HCEC 1CT (cell line): ENCODE results near the gene PDZD2.
"Not testable (repeated sequence)": the region's sequence is repeated elsewhere in the genome, so short reads cannot be mapped to it uniquely, and the experiment has no call there.

Experiments
- DNase-seq: peaks from one replicate; pipeline ENCODE4 v3.0.0-alpha.2; 2017

PDZD2 gene

GRCh38 chr5:31639481-31640411, 815 bp downstream of the PDZD2 start:
- DNase-seq: no peak

GRCh38 chr5:31640573-31640972, 1.6 kb downstream of the PDZD2 start:
- DNase-seq: no peak

- DNase-seq: no peak
Observed at GRCh38 chr5:31641059-31641458, 2.1 kb downstream of the PDZD2 start.

- DNase-seq: no peak
Observed at GRCh38 chr5:31641575-31641974, 2.6 kb downstream of the PDZD2 start.

DNA sequence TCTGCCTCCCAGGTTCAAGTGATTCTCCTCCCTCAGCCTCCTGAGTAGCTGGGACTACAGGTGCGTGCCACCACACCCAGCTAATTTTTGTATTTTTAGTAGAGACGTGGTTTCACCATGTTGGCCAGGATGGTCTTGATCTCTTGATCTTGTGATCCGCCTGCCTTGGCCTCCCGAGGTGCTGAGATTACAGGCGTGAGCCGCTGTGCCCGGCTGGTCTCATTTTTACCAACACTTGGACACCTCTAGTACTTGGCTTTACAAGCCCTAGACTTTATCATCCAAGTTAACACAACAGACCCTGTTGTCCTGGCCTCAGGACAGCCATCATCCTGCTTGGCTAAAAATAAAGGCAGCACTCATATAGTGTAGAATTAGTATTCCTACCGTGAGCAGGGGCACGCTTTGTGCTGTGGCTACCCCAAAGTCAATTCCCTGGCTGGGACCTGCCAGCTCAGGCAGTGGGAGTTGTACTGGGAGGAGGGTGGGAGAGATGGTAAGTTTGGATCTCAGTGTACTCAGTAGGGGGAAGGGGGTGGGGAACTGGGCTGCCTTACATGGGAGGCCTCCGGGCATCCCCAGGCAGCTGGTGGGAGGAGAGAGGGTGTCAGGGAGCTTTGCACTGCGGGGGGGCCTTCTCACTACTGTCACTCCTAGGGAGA, 6.6 kb downstream of the PDZD2 start:
- no peak for DNase-seq

- DNase-seq: no peak
Observed at GRCh38 chr5:31648326-31648725, 9.4 kb downstream of the PDZD2 start.

DNA sequence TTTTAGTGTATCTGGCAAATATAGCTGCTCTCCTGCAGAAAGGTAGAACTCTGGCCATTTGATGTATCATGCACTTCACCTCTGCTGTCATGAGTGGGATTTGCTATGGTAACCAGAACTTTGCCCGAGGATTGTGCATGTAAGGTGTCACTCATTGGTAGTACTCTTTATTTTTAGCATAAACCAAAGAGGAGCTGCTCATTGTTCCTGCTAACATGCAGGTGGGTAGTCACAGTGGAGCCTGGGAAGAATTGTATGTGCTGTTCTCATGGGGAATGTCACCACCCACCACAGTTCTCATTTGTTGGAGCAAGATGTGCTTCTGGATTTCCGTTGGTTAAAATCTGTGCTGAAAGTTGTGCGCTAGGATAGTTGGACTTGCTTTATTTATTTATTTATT, 12.3 kb downstream of the PDZD2 start:
- no peak for DNase-seq

DNA sequence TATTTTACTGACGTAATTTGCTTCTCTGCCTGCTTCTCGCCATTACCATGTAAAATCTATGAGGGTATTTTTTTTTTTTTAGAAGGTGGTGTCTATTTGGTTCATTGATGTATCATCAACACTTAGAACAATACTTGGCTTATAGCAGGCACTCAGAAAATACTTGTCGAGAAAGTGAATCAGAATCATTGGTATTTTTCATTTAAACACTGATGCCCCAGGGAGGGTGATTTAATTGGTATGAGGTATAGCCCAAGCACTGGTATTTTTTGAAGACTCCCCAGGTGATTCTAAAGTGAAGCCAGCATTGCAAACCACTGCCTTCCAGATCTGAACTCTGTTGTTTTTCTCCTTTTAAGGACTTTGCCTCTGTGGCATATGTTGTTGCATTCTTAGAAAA, 16.6 kb downstream of the PDZD2 start:
- no peak for DNase-seq

DNA sequence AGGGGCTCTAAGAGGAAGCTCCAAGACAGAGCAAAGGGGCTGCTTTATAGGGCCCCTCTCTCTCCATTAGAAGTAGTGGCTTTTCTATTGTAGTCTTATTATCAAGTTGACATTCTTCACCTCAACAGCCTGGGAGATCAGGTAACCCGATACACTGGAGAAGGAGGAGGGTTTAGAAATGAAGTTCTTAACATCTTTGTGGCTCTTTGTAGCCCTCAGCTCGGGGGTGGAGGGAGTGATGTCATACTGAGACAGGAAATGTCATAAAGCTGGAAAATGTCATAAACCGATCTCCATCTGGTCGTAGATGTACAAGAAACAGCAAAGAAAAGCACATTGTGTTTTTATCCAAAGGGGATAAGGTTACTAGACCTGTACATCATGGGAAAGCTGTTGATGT, 17.9 kb downstream of the PDZD2 start:
- DNase-seq: no peak

DNA sequence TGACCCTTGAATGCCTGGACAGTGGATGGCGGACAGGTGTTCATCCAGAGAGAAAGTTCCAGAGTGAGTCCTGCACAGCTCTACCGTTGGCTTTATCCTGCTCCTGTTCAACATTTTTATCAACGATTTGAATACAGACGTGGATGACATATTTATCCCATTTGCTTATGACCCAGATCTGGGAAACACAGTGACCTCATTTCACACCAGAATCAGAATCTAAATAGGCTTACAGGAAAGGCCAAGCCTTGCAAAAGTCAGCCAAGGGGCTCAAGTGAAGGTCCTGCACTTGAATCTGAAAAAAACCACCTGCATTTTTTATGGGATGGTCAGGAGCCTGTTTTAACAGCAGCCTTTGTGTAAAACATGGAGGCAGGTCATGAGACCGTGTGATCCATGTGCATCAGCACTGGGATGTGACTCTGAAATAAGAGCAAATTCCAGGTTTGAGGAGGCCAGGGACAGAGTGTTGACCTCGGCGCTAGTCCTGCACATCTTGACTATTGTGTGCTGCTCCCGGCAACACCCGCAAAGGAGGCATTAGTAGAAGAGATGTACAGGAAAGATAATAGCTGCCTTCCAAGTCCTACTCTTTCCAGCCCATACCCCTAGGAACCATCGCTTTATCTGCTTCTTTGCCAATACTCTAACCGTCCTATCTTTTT, 18.5 kb downstream of the PDZD2 start:
- DNase-seq: no peak

DNA sequence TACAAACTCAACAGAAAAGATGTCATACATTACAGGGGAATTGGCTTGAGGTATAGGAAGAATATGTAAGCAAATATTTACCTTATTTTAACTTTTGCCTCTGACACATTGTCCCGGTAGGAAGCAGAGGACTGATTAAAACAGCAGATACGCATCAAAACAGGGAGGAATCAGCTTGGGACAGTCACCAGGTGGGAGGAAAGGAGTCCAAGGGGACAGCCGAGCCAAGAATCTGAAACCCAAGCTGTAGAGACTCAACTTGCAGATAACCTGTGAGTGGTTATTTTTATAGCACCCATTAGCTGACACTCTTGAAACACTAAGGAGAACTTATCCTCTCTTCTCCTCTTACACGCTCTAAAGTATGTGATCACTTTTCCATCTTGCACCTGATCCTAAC, 22.3 kb downstream of the PDZD2 start:
- DNase-seq: no peak

GRCh38 chr5:31663519-31663918, 24.6 kb downstream of the PDZD2 start:
- DNase-seq: no peak

- peak; percentile 24 for DNase-seq
Observed at GRCh38 chr5:31664566-31664965, 25.6 kb downstream of the PDZD2 start.

GRCh38 chr5:31671339-31671741, 32.4 kb downstream of the PDZD2 start:
- DNase-seq: no peak

- DNase-seq: no peak
Observed at GRCh38 chr5:31674371-31674951, 35.5 kb downstream of the PDZD2 start.

GRCh38 chr5:31675472-31675871, 36.5 kb downstream of the PDZD2 start:
- DNase-seq: no peak

GRCh38 chr5:31678180-31678579, 39.2 kb downstream of the PDZD2 start:
- DNase-seq: no peak

- DNase-seq: no peak
Observed at GRCh38 chr5:31680528-31680927, 41.6 kb downstream of the PDZD2 start.

- DNase-seq: no peak
Observed at GRCh38 chr5:31682025-31682424, 43.1 kb downstream of the PDZD2 start.

- DNase-seq: no peak
Observed at GRCh38 chr5:31682851-31683250, 43.9 kb downstream of the PDZD2 start.

DNA sequence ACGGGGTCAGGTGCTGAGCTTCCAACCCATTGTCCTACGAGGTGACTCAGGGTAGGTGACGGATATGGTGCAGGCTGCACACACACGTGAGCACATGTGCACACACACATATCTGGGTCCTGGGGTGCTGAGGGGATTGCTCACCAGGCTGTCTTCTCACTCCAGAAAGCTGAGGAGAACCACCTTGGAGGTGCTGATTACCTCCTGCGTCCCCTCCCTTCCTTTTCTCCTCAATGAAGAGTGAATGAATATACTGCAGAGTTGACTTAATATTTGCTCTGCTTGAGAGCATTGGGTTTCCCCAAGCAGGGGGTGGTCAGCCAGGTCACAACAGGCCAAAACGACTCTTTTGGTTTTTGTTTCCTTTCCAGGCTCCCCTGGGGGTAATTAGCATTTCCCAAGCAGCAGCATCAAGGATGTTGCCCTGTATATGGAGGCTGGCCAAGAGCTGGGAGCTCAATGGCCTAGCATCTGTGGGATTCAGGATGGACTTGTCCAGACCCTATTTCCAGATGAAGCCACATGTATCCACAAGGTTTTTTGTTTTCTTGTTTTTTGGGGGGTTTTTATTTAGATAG, 49.7 kb downstream of the PDZD2 start:
- DNase-seq: no peak

- DNase-seq: not testable (repeated sequence)
Observed at GRCh38 chr5:31691408-31691807, 52.5 kb downstream of the PDZD2 start.
